Lower lobe of right lung (tissue), 2 donors: Measurements from ENCODE around the gene IRF2BP2. TPM values are rescaled to one million over a fixed set of nuclear protein-coding genes. Genes with fewer than 3 reads are reported as not detected.

Experiments used
- ATAC-seq, 2 donors: fragments of 200-7000 bp; cut with Tn5 transposase; one replicate each; pipeline ENCODE4 v1.9.1; 2020 to 2022; ENCODE audit warnings: mild to moderate bottlenecking in 2 of 2, moderate library complexity in 2 of 2
- DNase-seq: peaks from one replicate; pipeline ENCODE4 v3.0.0-alpha.2; 2020
- H3K27ac ChIP-seq: fragments of 200-600 bp; one replicate; pipeline ENCODE4 v1.8.0; 2022
- H3K27me3 ChIP-seq: fragments of 200-600 bp; one replicate; pipeline ENCODE4 v1.8.0; 2022; ENCODE audit warnings: low read depth
- H3K36me3 ChIP-seq: fragments of 200-600 bp; one replicate; pipeline ENCODE4 v1.8.0; 2022; ENCODE audit warnings: mild to moderate bottlenecking
- H3K4me1 ChIP-seq: fragments of 200-600 bp; one replicate; pipeline ENCODE4 v1.8.0; 2022
- H3K4me3 ChIP-seq: fragments of 200-600 bp; one replicate; pipeline ENCODE4 v1.8.0; 2022; ENCODE audit warnings: mild to moderate bottlenecking
- H3K9me3 ChIP-seq: fragments of 200-600 bp; one replicate; pipeline ENCODE4 v1.8.0; 2022
- intact Hi-C: fragments of 100-400 bp; cut with DNase I; formaldehyde crosslinking; loops from one replicate; pipeline ENCODE4 v1.11.0; 2022
- total RNA-seq: library from RNA; stranded (reverse); fragmentation: NEBNext Ultra II Directional; extraction: Animal tissue kit (Norgen Biotek cat#: 25700); gene quantifications from one replicate; pipeline ENCODE4 v1.2.1, GENCODE V29; 2021
- TF ChIP-seq, protein P1 (sequence below): fragments of 200-600 bp; IDR thresholded peaks from one replicate; pipeline ENCODE4 v1.8.0; 2022; ENCODE audit warnings: antibody characterized with exemption, mild to moderate bottlenecking
- donor health status: DM: no; HTN: yes; CAD: no; lungs with severe emphysema.

The IRF2BP2 gene
- total RNA-seq, 1 donor from 2014 or later = 154 TPM

DNA sequence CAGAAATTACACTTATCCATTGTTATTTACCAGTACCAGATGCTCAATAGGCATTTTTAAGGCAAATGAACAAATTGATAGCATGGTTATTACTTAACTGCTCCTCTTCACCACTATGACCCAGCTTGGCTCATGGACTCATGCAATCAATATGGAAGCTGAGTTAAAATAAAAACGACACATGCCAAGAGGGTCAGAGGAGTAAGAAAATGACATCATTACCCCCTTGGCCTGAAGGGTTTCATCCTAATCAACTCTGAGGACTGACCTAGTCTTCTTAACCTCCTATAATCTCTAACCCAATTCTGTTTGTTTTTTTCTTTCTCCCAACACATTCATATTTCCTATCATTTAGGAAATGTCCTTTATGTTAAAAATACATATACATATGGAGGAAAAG is 41.6 kb downstream of the IRF2BP2 start:
- no peaks in the 10 kb centered on the region for H3K4me1 ChIP-seq
- intact Hi-C loops = no loop called here
- H3K9me3 ChIP-seq = no peaks in the 10 kb centered on the region
- TF ChIP-seq, protein P1, sequence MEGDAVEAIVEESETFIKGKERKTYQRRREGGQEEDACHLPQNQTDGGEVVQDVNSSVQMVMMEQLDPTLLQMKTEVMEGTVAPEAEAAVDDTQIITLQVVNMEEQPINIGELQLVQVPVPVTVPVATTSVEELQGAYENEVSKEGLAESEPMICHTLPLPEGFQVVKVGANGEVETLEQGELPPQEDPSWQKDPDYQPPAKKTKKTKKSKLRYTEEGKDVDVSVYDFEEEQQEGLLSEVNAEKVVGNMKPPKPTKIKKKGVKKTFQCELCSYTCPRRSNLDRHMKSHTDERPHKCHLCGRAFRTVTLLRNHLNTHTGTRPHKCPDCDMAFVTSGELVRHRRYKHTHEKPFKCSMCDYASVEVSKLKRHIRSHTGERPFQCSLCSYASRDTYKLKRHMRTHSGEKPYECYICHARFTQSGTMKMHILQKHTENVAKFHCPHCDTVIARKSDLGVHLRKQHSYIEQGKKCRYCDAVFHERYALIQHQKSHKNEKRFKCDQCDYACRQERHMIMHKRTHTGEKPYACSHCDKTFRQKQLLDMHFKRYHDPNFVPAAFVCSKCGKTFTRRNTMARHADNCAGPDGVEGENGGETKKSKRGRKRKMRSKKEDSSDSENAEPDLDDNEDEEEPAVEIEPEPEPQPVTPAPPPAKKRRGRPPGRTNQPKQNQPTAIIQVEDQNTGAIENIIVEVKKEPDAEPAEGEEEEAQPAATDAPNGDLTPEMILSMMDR = no peak
- DNase-seq = no peak
- H3K27me3 ChIP-seq = no peaks in the 10 kb centered on the region
- H3K27ac ChIP-seq = no peak overlapping the region
- no peak overlapping the region for H3K4me3 ChIP-seq
- H3K36me3 ChIP-seq = no peaks in the 10 kb centered on the region
- ATAC-seq = no peak

DNA sequence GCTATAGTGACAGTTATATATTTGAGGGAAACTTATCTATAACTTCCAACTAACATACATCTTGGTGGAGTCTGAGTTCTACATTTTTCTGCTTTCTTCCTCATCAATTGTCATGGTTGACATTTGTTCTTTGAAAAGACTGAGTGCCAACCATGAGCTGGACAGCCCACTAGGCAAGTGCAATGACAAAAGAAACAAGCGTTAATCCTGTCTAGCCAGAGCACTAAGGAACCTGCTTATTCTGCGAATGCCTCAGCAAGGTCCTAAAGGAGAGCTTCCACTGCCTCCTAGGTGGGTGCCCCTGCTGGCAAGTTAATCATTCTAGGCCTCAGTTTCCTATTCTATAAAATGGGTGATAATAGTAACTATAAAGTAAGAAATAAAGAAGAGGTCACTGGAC is 44.8 kb downstream of the IRF2BP2 start:
- intact Hi-C loops = no loop called here

DNA sequence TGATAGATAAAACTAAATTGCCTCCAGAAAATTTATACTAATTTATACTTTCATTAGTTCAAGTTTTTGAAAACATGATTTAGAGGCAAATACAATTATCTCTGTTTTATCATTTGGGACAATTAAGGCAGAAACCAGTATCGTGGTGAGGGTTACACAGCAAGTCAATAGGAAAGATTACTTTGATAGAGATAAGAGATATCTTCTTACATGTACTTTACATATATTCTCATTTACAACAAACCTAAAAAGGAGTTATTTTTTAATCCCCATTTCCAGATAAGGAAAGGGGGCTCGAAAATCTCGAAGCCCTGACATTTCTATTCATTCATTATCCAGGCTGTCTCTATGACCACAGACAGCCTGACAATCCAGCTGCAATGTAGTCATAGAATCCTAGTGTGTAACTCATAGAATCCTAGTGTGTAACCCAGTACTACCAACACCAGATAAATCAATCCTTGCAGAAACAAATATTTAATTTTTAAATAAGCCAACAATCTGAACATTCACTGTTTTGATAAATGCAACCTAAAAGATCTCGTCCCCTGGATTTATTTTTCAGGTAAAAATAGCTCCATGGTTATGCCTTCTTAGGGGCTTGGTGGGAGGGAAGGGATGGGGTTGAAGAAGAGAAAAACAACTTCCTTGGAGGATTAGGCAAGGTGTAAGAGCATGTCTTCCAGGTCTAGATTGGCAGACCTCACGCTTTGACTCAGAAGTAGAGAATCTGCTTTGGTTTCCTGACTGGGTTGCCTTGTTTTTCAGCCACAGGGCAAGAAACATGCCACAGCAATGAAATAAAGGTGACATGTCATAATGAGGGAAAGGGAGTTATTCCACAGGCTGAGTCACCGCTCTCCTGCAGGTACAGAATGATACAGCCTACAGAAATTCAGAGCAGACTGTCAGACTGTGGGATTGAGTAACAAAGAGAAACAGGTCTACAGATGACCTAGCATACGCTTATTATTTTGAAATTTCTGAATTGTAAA is 45.6 kb downstream of the IRF2BP2 start:
- Histone ChIP-seq H3K27me3 (no peaks in the 10 kb centered on the region), H3K4me1 (no peaks in the 10 kb centered on the region), H3K4me3 (no peak overlapping the region), H3K36me3 (no peaks in the 10 kb centered on the region), H3K27ac (no peak overlapping the region), H3K9me3 (no peaks in the 10 kb centered on the region)
- DNase-seq (no peak), ATAC-seq (peak; percentile 59 to 71)
- intact Hi-C loops = no loop called here
- TF ChIP-seq, protein P1 = no peak

More for the DNA sequence above, 44.8 kb downstream of the IRF2BP2 start:
- Histone ChIP-seq H3K27me3 (no peaks in the 10 kb centered on the region), H3K27ac (no peak overlapping the region), H3K4me3 (no peak overlapping the region), H3K4me1 (no peaks in the 10 kb centered on the region), H3K9me3 (no peaks in the 10 kb centered on the region), H3K36me3 (no peaks in the 10 kb centered on the region)
- TF ChIP-seq, protein P1 = no peak
- ATAC-seq (no peak), DNase-seq (no peak)

DNA sequence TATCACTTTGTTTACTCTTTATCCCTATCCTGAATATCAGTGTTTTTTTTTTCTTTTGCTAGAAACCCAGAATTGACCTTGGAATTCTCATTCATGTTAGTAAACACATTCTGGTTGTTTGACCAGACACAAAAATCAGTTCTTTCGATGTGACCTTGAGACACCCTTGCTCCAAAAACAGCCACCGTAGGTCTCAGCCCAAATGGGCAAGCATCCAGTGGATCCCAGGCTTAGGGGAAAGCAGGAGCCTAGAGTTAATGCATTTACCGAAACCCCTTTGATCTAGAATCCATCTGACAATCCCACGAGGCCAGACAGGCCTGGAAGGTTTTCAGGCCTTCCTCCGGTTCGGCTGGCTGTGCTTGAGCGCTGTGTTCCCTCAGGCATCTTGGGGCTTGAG is 47.6 kb downstream of the IRF2BP2 start:
- Histone ChIP-seq H3K27ac (no peak overlapping the region), H3K27me3 (no peaks in the 10 kb centered on the region), H3K36me3 (no peaks in the 10 kb centered on the region), H3K4me1 (no peaks in the 10 kb centered on the region), H3K9me3 (no peaks in the 10 kb centered on the region), H3K4me3 (no peak overlapping the region)
- intact Hi-C loops = no loop called here
- ATAC-seq (no peak), DNase-seq (no peak)
- TF ChIP-seq, protein P1 = no peak

DNA sequence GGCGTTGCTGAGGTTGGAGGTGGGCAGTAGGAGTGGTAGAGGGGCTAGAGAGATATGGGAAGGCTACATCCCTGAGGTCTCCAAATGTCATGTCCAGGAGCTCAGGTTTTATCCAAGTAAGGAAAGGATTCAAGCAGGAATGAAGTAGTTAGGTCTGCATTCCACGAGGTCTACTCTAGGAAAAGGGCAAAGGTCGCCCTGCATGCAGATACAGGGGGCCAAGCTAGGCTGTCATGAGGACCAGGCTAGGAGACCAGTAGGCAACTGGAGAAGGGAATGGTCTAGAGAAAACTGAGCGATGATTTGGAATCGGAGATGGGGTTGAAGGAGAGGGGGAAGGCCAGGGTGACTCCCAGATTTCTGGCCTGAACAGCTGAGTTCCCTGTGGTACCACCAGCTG is 48.7 kb downstream of the IRF2BP2 start:
- no peaks in the 10 kb centered on the region for H3K9me3 ChIP-seq
- H3K36me3 ChIP-seq = no peaks in the 10 kb centered on the region
- no peaks in the 10 kb centered on the region for H3K4me1 ChIP-seq
- ATAC-seq = no peak
- H3K27ac ChIP-seq = no peak overlapping the region
- H3K27me3 ChIP-seq = no peaks in the 10 kb centered on the region
- DNase-seq = no peak
- TF ChIP-seq, protein P1 = no peak
- H3K4me3 ChIP-seq = no peak overlapping the region
- intact Hi-C loops = no loop called here
